Prostate gland (tissue), 2 donors: ENCODE measurements around the gene ANKMY1.

Experiments used
- CTCF ChIP-seq, 4 experiments: fragments of 200-600 bp in 2 of 4; fragments of 450-650 bp in 2 of 4; sonication (generic) in 2 of 4; IDR thresholded peaks; 1 replicate in 3 of 4; 2 replicates in 1 of 4; pipeline ENCODE4 v1.5.1; 2016 to 2019; ENCODE audit warnings: antibody characterized with exemption in 4 of 4, mild to moderate bottlenecking in 2 of 4, moderate library complexity in 2 of 4
- POLR2A ChIP-seq: fragments of 450-650 bp; IDR thresholded peaks from one replicate; pipeline ENCODE4 v1.6.1; 2016; ENCODE audit warnings: antibody characterized with exemption, mild to moderate bottlenecking
- POLR2AphosphoS5 ChIP-seq: sonication (generic); formaldehyde crosslinking; IDR thresholded peaks from one replicate; pipeline ENCODE4 v1.6.1; 2017; ENCODE audit warnings: antibody characterized with exemption

- TF ChIP-seq CTCF (IDR thresholded peaks at IDR 0.05) = no peak
- no peak for TF ChIP-seq POLR2AphosphoS5
- no peak for TF ChIP-seq POLR2A
Observed at GRCh38 chr2:240591784-240592183, 34.0 kb upstream of the ANKMY1 start.
